ENCODE data around the gene IDE. TPM values are rescaled to one million over a fixed set of nuclear protein-coding genes. Genes with fewer than 3 reads are reported as not detected.

Gene IDE
- total and polyA plus RNA-seq, 10 of the 15 experiments (the other 5 are each of a cell fraction or from before 2014, with no cell fraction given): 11.6 to 54.5 (median 33.6) TPM

DNA sequence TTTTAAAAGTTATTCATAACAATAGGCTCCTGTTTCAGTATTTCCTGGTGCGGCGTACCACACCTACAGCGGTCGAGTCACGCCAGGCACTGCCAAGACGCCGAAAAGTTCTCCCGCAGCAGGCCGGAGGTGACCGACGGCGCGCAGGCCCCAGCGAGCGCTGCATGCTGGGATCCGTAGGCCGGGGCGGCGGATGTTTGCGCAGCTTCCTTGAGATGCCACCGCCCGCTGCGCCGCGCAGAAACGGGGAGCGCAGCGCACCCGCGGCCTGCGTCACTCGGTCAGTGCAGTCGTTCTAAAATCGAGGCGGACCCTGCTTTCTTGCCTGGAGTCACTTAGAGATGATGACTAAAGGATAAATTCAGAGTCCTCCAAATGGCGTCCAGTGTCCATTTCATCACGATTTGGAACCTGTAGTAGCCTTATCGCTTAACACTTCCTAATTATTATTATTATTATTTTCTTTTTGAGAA lies 17.7 kb upstream of the IDE start:
- Histone ChIP-seq H3K36me3 (ENCODE audit: control insufficient read depth in 2 of 2, insufficient read depth in 2 of 2, low read length in 1 of 2) (no peaks in the 10 kb centered on the region), H2AFZ (ENCODE audit: control insufficient read depth, low read depth, low read length) (peak overlapping the region; percentile 78), H3K4me1 (ENCODE audit: control insufficient read depth, insufficient read depth, low read length) (no peaks in the 10 kb centered on the region; the same call in 1 of the 2 replicates), H3K9me3 (replicated peaks; ENCODE audit: control insufficient read depth, insufficient read depth, low read length) (no peaks in the 10 kb centered on the region), H3K4me2 (ENCODE audit: control insufficient read depth, insufficient read depth) (peak overlapping the region; percentile 88), H3K4me3 (peak overlapping the region; percentile 88), H3K9ac (ENCODE audit: control insufficient read depth, insufficient read depth, low read length) (peak overlapping the region; percentile 96), H4K20me1 (ENCODE audit: control insufficient read depth, insufficient read depth) (no peaks in the 10 kb centered on the region), H3K27ac (ENCODE audit: control insufficient read depth, insufficient read depth) (peak overlapping the region; percentile 95), H3K79me2 (ENCODE audit: control insufficient read depth, insufficient read depth, low read length) (peaks cover 37% of the 10 kb centered on the region), H3K27me3 (replicated peaks in 1 of 2; ENCODE audit: control insufficient read depth in 2 of 2, insufficient read depth in 2 of 2, low read length in 1 of 2) (no peaks in the 10 kb centered on the region)
- POLR2A ChIA-PET: interaction anchor here (1.1 to 2.1 kb wide), 3 partner anchors 11 to 301 kb away, joined by 5 to 8 read pairs (median 6); partner anchors contain the start of genes CPEB3 and MARCHF5
- intact Hi-C loops (cut with micrococcal nuclease; ENCODE audit: unreplicated experiment): loop anchor here (2.0 to 10.0 kb wide), 3 partner anchors 253 to 299 kb away; partner anchors contain the start of genes CPEB3, EXOC6 and MARCHF5
- 1% methylated on average over 31 of the region's 38 CpGs for WGBS (ENCODE audit: insufficient coverage, insufficient replicate concordance, low lambda C conversion rate, missing lambda C conversion rate)
- BruUV-seq (replicated peaks): no TSS peak
- ATAC-seq (peak; percentile 86), DNase-seq (ENCODE audit: low read depth, low spot score) (peak; percentile 75), FAIRE-seq (no peak)
- in situ Hi-C loops (cut with MboI): no loop called here
- SMC1A ChIA-PET (ENCODE audit: uncharacterized antibody, unreplicated experiment): interaction anchor here (0.6 to 1.5 kb wide), 15 partner anchors 15 to 316 kb away, joined by 3 to 16 read pairs (median 3); partner anchors contain the start of gene EXOC6
- CTCF ChIA-PET: interaction anchor here (0.7 to 2.2 kb wide), 26 partner anchors 8 to 504 kb away, joined by 3 to 18 read pairs (median 4); partner anchors contain the start of genes CPEB3, EXOC6, IDE and MARCHF5
- RAD21 ChIA-PET (ENCODE audit: unreplicated experiment): interaction anchor here (1.0 to 2.3 kb wide), 12 partner anchors 10 to 294 kb away, joined by 3 to 13 read pairs (median 4); partner anchors contain the start of genes EXOC6 and IDE
- peak; percentile 69; the same call in 1 of the 2 replicates for TF ChIP-seq ZNF24 (IDR thresholded peaks at IDR 0.05)
- TF ChIP-seq DPF2 (IDR thresholded peaks at IDR 0.05): peak; percentile 10; the same call in 1 of the 2 replicates
- no peak for TF ChIP-seq MEF2A (IDR thresholded peaks at IDR 0.05; ENCODE audit: insufficient read depth, low read depth, low read length)
- peak; percentile 70; the same call in 1 of the 2 replicates for TF ChIP-seq ZBTB40 (IDR thresholded peaks at IDR 0.05; ENCODE audit: borderline replicate concordance)
- TF ChIP-seq MAX (IDR thresholded peaks at IDR 0.05; ENCODE audit: low read depth, low read length): peak; percentile 70; the same call in 1 of the 2 replicates
- TF ChIP-seq ZNF384 (IDR thresholded peaks at IDR 0.05; ENCODE audit: borderline replicate concordance, low read depth, low read length): no peak
- no peak for TF ChIP-seq YBX1 (IDR thresholded peaks at IDR 0.05)
- 0 out of 4 replicates have a peak, but pooled peaks of 1 of the 2 experiments have one; percentile 11 for TF ChIP-seq EP300 (IDR thresholded peaks at IDR 0.05; ENCODE audit: borderline replicate concordance in 1 of 2, control insufficient read depth in 1 of 2, low read depth in 2 of 2, low read length in 2 of 2)
- no peak for TF ChIP-seq WRNIP1 (IDR thresholded peaks at IDR 0.05; ENCODE audit: borderline replicate concordance, low read depth, low read length)
- peak; percentile 86 for TF ChIP-seq IKZF1 (conservative IDR thresholded peaks at IDR 0.05)
- TF ChIP-seq SIX5 (IDR thresholded peaks at IDR 0.05; ENCODE audit: low read depth, low read length, severe bottlenecking): peak; percentile 67
- TF ChIP-seq, protein P1, sequence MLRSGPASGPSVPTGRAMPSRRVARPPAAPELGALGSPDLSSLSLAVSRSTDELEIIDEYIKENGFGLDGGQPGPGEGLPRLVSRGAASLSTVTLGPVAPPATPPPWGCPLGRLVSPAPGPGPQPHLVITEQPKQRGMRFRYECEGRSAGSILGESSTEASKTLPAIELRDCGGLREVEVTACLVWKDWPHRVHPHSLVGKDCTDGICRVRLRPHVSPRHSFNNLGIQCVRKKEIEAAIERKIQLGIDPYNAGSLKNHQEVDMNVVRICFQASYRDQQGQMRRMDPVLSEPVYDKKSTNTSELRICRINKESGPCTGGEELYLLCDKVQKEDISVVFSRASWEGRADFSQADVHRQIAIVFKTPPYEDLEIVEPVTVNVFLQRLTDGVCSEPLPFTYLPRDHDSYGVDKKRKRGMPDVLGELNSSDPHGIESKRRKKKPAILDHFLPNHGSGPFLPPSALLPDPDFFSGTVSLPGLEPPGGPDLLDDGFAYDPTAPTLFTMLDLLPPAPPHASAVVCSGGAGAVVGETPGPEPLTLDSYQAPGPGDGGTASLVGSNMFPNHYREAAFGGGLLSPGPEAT (IDR thresholded peaks at IDR 0.05; ENCODE audit: low read depth): 0 out of 2 replicates have a peak, but pooled peaks have one; percentile 48
- TF ChIP-seq RUNX3 (IDR thresholded peaks at IDR 0.05; ENCODE audit: low read length): peak; percentile 71

All from GM12878 (cell line).